ENCODE measurements around the gene SPATS1. TPM values are rescaled to one million over a fixed set of nuclear protein-coding genes. Genes with fewer than 3 reads are reported as not detected.

SPATS1 gene
- total RNA-seq, 1 donor from 2014 or later = not detected

DNA sequence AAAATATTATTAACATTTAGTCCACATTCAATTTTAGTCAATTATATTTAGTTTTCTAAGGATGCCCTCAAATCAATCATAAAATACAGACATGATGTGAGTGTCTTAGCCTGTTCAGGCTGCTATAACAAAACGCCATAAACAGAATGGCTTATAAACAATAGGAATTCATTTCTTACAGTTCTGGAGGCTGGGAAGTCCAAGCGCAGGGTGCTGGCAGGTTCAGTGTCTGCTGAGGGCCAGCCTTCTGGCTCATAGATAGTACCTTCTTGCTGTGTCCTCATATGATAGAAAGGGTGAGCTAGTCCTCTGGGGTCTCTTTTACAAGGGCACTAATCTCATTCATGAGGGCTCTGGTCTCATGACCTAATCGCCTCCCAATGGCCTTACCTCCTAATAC lies 35.0 kb downstream of the SPATS1 start:
- no peaks in the 10 kb centered on the region for H3K27me3 Mint-ChIP-seq
- DNase-seq (ENCODE audit: low spot score, unreplicated experiment) = no peak
- H3K36me3 Mint-ChIP-seq (ENCODE audit: insufficient read depth) = no peaks in the 10 kb centered on the region
- H3K27ac Mint-ChIP-seq = no peak overlapping the region
- no peak overlapping the region for H3K4me3 Mint-ChIP-seq (ENCODE audit: low read depth)
- no peaks in the 10 kb centered on the region for H3K9me3 Mint-ChIP-seq (ENCODE audit: low read depth)
- TF ChIP-seq, protein P1, sequence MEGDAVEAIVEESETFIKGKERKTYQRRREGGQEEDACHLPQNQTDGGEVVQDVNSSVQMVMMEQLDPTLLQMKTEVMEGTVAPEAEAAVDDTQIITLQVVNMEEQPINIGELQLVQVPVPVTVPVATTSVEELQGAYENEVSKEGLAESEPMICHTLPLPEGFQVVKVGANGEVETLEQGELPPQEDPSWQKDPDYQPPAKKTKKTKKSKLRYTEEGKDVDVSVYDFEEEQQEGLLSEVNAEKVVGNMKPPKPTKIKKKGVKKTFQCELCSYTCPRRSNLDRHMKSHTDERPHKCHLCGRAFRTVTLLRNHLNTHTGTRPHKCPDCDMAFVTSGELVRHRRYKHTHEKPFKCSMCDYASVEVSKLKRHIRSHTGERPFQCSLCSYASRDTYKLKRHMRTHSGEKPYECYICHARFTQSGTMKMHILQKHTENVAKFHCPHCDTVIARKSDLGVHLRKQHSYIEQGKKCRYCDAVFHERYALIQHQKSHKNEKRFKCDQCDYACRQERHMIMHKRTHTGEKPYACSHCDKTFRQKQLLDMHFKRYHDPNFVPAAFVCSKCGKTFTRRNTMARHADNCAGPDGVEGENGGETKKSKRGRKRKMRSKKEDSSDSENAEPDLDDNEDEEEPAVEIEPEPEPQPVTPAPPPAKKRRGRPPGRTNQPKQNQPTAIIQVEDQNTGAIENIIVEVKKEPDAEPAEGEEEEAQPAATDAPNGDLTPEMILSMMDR (IDR thresholded peaks at IDR 0.05; ENCODE audit: unreplicated experiment) = no peak
- no peaks in the 10 kb centered on the region for H3K4me1 Mint-ChIP-seq (ENCODE audit: low read depth)

DNA sequence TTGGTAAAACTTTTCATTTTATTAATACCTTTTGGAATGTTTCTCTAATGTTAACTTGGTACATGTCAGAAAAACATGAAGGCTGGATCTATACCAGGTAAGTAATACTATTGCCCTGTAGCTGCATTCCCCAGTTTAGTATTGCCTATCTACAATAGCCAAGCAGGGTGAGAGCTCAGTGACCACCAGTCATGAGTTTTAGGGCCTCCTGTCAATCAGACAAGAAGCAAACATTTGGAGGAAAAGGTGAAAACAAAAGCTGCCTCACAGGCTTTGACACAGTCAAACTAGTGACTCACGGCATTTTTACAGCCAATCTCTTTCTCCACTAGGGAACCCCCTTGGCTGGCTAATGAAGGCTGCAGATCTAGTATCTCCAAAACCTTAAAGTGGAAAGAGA lies 35.5 kb downstream of the SPATS1 start:
- no peak for DNase-seq (ENCODE audit: low spot score, unreplicated experiment)
- TF ChIP-seq, protein P1 (IDR thresholded peaks at IDR 0.05; ENCODE audit: unreplicated experiment) = no peak
- H3K4me1 Mint-ChIP-seq (ENCODE audit: low read depth) = no peaks in the 10 kb centered on the region
- no peaks in the 10 kb centered on the region for H3K9me3 Mint-ChIP-seq (ENCODE audit: low read depth)
- H3K27me3 Mint-ChIP-seq = no peaks in the 10 kb centered on the region
- no peak overlapping the region for H3K27ac Mint-ChIP-seq
- no peak overlapping the region for H3K4me3 Mint-ChIP-seq (ENCODE audit: low read depth)
- no peaks in the 10 kb centered on the region for H3K36me3 Mint-ChIP-seq (ENCODE audit: insufficient read depth)

DNA sequence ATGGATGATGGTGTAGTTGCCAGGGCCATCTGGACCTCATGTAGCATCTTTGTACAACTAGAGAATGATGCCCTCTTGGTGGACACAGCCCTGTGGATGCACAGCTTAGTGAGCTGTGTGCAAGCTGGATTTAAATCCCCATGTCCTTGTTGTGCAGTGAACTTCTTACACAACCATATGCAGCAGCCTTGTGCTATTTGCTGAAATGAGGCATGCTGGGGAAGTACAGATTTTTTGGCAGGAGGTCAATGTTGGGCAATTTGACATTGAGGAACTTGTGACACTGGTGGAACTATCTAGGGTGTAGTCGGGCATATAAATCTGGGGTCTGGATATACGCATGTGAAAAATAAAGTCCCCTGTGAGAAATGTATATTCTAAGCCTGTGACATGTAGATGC lies 39.3 kb downstream of the SPATS1 start:
- H3K27me3 Mint-ChIP-seq = no peaks in the 10 kb centered on the region
- H3K27ac Mint-ChIP-seq = no peak overlapping the region
- H3K4me3 Mint-ChIP-seq (ENCODE audit: low read depth) = no peak overlapping the region
- H3K4me1 Mint-ChIP-seq (ENCODE audit: low read depth) = peaks cover under 1% of the 10 kb centered on the region
- TF ChIP-seq, protein P1 (IDR thresholded peaks at IDR 0.05; ENCODE audit: unreplicated experiment) = no peak
- no peaks in the 10 kb centered on the region for H3K36me3 Mint-ChIP-seq (ENCODE audit: insufficient read depth)
- no peaks in the 10 kb centered on the region for H3K9me3 Mint-ChIP-seq (ENCODE audit: low read depth)
- DNase-seq (ENCODE audit: low spot score, unreplicated experiment) = no peak

DNA sequence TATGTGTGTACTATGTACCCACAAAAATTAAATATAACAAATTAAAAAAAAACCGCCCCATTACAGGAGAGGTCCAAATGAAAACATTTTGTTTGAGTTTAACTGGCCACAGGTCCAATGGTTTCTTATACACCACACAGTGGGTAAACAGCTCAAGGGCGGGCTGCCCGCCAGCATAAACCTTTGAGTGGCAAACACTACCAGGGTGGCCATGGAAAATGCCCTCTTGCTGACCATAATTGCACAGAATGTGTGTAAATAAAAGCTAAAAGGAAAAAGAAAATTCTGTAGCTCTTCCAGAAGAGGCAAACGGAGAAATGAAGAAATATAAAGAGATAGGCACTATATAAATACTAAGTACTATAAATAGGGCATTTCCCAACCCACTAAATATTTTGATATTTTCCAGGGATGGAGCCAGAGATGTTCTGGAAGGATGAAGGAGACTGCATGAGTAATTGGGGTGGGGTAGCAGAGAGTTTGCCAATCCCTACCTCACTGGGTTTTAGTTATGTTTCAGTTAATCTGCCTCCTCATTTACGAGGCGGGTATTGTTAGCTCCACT lies 44.0 kb downstream of the SPATS1 start:
- DNase-seq (ENCODE audit: low spot score, unreplicated experiment) = no peak

DNA sequence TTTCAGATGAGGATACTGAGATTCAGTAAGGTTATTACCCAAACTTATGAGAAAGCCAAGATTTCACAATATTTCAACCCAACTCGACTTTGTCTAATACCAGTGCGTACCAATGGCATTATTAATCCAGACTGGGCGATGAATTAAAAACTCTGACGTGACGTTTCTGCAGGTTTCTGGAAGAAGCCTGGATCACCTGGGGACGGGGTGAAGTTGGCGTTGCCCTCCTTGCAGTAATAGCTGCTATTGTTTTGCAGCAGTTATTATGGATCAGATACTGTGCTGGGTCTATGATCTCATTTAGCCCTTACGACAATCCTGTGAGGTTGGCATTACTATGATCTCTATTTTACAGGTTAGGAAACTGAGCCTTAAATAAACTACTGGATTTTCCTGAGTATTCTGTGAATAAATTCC lies 44.5 kb downstream of the SPATS1 start:
- Mint-ChIP-seq H3K36me3 (ENCODE audit: insufficient read depth) (peaks cover 5% of the 10 kb centered on the region), H3K9me3 (ENCODE audit: low read depth) (no peaks in the 10 kb centered on the region)

More for the DNA sequence above, 44.0 kb downstream of the SPATS1 start:
- H3K4me3 Mint-ChIP-seq (ENCODE audit: low read depth) = peak overlapping the region; percentile 99
- peak overlapping the region; percentile 100 for H3K27ac Mint-ChIP-seq
- TF ChIP-seq, protein P1 (IDR thresholded peaks at IDR 0.05; ENCODE audit: unreplicated experiment) = no peak
- no peaks in the 10 kb centered on the region for H3K27me3 Mint-ChIP-seq
- peaks cover 25% of the 10 kb centered on the region for H3K4me1 Mint-ChIP-seq (ENCODE audit: low read depth)
- H3K36me3 Mint-ChIP-seq (ENCODE audit: insufficient read depth) = peaks cover 1% of the 10 kb centered on the region
- no peaks in the 10 kb centered on the region for H3K9me3 Mint-ChIP-seq (ENCODE audit: low read depth)

More for the DNA sequence above, 44.5 kb downstream of the SPATS1 start:
- no peak for DNase-seq (ENCODE audit: low spot score, unreplicated experiment)
- Mint-ChIP-seq H3K4me1 (ENCODE audit: low read depth) (peaks cover 25% of the 10 kb centered on the region), H3K27me3 (no peaks in the 10 kb centered on the region), H3K4me3 (ENCODE audit: low read depth) (peak overlapping the region; percentile 99), H3K27ac (peak overlapping the region; percentile 100)
- TF ChIP-seq, protein P1 (IDR thresholded peaks at IDR 0.05; ENCODE audit: unreplicated experiment) = no peak
